HG02642 (cell line): ENCODE results near the gene PISD.

Source experiments
- ATAC-seq: cut with Tn5 transposase; IDR thresholded peaks from one replicate; pipeline ENCODE4 v1.9.1; 2021; ENCODE audit warnings: mild to moderate bottlenecking; ENCODE audit not compliant: unreplicated experiment, poor library complexity

Gene PISD

DNA sequence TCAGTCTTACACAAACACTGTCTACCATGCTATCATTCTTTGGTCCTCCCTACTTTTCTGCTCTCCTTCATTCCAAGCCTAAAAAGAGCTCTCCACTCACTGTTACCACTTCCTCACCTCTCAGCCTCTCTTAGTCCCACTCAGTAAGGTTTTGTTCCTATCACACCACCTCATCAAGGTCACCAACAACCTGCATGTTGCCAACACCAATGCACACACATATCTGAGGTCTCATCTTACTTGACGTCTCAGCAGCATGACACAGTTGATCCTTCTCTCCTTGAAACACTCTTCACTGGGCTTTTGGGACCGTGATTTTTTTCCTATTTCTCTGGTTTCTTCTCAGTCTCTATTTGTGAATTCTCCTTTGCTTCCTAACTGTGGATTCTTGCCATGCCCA is 8.1 kb downstream of the PISD start:
- ATAC-seq: no peak

- no peak for ATAC-seq
These were observed 8.9 kb downstream of the PISD start for GRCh38 chr22:31652911-31653684.

DNA sequence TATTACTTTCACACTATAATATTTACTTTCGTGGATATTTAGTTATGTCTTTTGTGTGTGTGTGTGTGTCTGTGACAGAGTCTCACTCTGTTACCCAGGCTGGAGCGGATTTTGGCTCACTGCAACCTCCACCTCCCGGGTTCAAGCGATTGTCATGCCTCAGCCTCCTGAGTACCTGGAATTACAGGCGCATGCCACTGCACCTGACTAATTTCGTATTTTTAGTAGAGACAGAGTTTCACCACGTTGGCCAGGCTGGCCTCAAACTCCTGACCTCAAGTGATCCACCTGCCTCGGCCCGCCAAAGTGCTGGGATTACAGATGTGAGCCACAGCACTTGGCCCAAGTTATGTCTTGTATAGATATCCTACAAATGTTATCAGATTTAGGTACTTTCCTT is 9.9 kb downstream of the PISD start:
- no peak for ATAC-seq

DNA sequence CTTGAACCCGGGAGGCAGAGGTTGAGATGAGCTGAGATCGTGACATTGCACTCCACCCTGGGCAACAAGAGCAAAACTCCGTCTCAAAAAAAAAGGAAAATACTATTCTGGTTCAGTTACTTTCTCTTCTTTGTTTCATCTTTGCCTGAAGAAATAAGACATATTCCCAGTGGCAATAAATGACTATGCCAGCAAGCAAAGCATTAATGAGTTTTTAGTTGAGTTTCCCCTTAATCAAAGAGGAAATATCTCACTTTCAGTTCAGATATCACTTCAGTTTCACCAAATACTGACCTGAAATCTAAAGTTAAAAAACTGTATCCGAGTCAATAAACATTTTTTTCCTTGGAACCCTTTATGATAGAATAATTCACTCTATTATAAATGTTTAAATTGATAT is 10.4 kb downstream of the PISD start:
- no peak for ATAC-seq

GRCh38 chr22:31650391-31650790 is 11.6 kb downstream of the PISD start:
- no peak for ATAC-seq

- no peak for ATAC-seq
These were observed 14.3 kb downstream of the PISD start for GRCh38 chr22:31647523-31648320.

- ATAC-seq: no peak
These were observed 14.9 kb downstream of the PISD start for GRCh38 chr22:31647066-31647465.

- ATAC-seq: peak; percentile 59
These were observed 15.6 kb downstream of the PISD start for GRCh38 chr22:31646186-31647019.

DNA sequence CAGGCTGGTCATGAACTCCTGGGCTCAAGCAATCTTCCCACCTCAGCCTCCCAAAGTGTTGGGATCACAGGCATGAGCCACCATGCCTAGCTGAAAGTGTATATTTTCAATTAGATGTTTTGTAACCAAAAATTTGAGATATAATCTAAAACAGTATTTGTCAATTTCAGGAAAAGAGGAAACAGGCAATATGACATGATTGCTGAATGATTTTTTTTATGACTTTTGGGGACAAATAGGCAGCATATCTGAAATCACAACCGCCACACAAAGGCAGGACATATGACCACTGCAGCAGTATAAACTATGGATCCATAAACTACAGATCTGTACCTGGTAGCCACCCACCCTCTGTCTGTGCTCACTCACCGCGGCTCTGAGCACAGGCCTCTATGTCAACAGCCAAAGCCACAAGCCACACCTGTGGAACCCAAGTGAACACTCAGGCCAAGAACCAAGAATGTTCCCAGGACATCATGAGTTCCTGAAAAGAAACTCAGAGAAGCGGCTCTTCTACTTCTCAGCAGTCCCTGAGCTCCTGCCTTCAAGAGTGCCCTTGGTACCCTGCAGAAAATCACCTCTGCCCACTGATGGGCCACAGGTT is 22.5 kb downstream of the PISD start:
- ATAC-seq: no peak

DNA sequence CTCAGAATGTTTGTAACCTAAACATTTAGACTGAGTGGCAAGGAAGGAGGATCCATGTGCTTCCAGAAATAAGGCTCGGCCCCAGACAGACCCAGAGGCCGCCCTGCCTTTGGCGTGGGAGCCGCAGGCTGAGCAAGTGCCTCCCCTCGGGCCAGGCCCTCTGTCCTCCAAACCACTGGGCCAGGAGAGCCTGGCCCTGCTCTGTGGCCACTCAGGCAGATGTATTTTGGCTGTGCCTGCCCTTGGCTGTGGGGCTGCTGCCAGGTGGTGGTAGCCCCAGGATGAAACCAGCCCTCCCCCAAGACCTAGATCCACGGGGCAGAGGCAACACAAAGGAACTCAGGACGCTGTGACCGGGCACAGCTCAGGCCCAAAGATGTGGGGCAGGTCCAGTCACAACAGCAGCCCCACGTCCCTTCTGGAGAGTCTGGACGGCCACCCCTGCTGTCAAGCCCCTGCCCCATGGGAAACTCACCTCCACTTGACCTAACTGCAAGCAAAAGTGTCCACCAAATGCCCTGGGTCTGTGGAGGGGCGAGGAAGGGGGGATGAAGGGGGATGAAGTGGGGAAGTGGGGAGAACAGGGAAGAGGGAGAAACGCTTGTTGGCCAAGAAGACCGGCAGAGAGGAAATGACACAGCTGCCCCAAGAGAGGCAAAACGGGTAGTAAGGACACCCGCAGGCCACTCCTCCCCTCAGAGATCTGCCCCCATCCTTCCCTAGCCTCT is 24.0 kb downstream of the PISD start:
- ATAC-seq: peak; percentile 44

DNA sequence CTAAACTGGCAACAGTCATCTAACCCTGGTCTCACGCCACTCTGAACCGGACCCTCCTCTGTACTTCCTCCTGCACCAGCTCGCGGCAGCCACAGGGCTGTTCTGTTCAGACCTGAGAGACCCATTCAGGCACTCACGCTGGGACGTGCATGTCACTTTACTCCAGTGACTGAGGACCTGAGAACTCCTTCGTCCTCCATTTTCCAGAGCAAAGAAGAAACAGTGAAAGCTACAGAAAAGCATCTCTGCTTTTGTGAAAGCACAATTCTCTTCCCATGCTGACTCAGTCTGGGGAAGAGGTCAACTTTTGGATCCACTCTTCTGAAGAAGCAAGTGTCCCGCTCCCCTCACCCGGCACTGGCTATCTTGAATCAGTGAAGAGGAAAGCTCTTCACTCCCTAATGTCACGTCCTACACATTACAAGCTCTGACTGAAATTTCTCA is 24.5 kb downstream of the PISD start:
- peak; percentile 55 for ATAC-seq

DNA sequence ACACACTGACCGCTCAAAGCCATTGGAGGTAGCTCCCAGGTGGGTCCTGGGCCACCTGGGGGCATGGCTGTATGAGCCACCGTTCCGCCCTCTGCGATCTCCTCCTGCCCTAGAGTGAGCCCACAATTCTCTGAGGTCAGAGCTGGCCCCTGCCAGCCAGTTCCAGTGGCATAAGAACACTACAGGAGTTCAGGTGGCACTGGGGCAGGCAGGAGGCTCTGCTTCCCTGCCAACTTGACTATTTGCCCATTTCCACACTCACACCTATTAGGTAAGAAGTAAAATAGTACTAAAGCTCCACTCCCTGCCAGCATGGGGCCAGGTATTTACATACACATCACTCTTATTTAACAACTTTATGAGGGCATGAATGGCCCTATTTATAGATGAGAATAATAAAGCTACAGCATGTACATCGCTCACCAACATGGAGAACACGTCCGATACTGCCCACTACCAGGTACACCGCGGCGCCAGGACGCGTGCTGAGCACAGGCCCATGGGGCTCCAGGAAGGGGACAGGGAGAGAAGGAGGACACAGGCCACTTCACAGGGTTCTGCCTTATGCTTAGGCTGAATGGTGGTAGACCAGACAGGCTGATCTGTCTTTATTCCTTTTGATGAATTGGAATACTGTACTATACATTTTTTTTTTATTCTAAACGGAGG is 26.2 kb downstream of the PISD start:
- no peak for ATAC-seq

GRCh38 chr22:31631436-31631835 is 30.6 kb downstream of the PISD start:
- no peak for ATAC-seq

DNA sequence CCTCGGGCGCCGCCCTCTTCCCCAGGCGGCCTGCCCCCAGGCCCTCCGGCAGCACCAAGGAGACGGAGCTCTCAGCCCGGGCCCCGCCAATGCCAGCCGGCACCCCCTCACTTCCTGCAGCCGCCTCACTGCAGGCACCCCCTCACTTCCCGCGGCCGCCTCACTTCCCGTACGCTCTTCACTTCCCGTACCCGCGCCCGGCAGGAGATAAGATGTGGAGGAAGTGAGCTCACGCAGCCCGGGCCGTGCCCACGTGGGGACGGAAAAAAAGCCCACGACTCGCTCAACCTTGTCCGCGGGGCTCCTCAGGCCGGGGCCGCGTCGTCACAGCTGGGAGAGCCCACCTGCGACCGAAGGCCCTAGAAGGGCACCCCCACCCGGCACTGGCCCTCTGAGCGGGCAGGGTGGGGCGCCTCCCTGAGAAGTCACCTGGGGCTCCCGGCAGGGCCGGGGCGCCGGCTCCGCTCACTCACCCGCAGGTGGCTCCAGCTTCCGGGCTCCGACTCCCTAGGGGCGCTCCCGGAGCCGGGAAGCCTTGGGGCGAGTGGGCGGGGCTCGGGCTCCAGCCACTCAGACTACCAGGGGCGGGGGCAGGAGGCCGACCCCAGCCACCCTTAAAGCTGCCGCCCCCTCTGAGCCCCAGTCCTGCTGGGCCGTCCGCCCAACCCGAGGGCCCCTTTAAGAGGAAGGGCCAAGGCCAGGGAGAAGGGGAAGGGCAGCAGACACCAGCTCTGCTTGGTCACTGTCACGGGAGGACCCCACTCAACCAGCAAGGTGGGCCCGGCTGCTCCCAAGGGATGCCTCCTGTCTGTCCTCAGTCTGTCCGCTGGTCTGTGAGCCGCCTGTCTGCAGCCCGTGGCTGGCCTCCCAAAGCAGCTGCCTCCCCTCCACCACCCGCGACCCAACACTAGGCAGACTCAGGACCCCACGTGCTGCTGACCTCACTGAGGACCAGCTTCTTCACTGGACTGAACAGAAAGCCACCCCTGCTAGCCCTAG is 31.4 kb downstream of the PISD start:
- peak; percentile 61 for ATAC-seq

DNA sequence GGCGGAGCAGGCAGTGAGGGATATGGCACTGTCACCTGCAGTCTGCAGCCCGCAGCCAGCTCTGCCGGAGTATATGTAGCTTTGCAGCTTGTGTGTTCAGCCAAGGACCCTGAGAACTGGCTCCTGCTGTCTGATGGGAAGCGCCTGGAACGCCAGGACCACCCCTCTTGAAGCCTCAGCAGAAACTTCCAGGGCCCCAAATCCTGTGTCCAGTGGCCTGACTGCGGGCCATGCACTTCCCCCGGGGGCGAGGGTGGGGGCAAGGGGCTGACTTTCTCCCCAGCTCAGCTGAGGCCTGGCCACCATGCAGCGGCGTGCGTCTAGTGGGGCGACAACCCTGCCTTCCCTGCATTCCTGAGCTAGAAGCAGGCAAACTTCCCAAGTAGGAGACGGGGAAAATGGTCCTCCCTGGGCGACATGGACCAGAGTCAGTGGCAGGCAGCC is 32.3 kb downstream of the PISD start:
- ATAC-seq: no peak

GRCh38 chr22:31628969-31629708 is 32.9 kb downstream of the PISD start:
- no peak for ATAC-seq

- ATAC-seq: no peak
These were observed 33.7 kb downstream of the PISD start for GRCh38 chr22:31628362-31628761.
